OCI-LY3 (cell line): Measurements from ENCODE around the gene PHC2.

ENCODE experiments used
- EZH2phosphoT487 ChIP-seq: fragments of 200-600 bp; shearing (Covaris generic); IDR thresholded peaks from 2 replicates; pipeline ENCODE4 v1.6.1; 2018; ENCODE audit warnings: antibody characterized with exemption, mixed run types, low read depth
- TF ChIP-seq, protein P1 (sequence below): fragments of 200-600, 300-600 bp; sonication (generic); IDR thresholded peaks from 2 replicates; pipeline ENCODE4 v1.5.1; 2014; ENCODE audit warnings: antibody characterized with exemption, low read length, low read depth

DNA sequence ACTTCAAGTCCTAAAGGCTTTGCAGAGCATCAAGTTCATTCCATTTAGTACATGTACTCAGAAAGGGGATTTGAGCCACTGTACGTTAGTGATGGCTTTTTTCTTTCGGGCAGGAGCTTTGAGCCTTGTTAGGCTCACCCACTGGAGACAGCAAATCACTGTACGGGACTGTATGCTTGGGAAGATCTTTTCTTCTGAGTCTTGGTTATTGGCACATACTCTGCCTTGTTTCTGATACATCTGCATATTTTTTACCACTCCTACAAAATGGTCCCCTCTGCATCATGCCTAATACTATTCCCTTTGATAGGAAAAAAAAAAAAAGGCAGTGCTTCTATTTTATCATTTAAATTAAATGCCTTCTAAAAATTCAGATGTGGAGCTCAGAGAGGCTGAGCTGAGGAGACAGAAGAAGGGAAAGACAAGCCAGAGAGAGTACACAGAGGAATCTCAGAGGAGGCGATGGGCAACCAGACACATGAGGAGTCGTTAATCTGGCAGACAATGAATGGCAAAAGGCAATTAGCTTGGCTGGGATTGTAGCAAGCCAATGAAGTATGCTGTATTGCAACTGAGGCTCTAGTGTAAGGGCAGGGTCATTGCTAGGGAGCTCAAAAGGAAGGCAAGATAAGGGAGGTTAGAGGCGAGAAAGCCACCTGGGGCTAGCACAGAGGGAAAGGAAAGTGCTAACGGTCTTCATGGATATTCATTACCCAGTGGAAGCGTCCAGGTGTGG, 39.4 kb downstream of the PHC2 start:
- TF ChIP-seq, protein P1, sequence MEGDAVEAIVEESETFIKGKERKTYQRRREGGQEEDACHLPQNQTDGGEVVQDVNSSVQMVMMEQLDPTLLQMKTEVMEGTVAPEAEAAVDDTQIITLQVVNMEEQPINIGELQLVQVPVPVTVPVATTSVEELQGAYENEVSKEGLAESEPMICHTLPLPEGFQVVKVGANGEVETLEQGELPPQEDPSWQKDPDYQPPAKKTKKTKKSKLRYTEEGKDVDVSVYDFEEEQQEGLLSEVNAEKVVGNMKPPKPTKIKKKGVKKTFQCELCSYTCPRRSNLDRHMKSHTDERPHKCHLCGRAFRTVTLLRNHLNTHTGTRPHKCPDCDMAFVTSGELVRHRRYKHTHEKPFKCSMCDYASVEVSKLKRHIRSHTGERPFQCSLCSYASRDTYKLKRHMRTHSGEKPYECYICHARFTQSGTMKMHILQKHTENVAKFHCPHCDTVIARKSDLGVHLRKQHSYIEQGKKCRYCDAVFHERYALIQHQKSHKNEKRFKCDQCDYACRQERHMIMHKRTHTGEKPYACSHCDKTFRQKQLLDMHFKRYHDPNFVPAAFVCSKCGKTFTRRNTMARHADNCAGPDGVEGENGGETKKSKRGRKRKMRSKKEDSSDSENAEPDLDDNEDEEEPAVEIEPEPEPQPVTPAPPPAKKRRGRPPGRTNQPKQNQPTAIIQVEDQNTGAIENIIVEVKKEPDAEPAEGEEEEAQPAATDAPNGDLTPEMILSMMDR = no peak
- TF ChIP-seq EZH2phosphoT487 = no peak
